Rectal smooth muscle tissue (tissue), 1 donor: ENCODE results near the gene CDH24.
"Not testable (repeated sequence)": the region's sequence is repeated elsewhere in the genome, so short reads cannot be mapped to it uniquely, and the experiment has no call there.

ENCODE experiments used
- H3K27ac ChIP-seq: one replicate; pipeline ENCODE4 v1.7.0; 2013; ENCODE audit warnings: low read depth, low read length, inconsistent platforms
- H3K27me3 ChIP-seq: one replicate; pipeline ENCODE4 v1.7.0; 2013; ENCODE audit warnings: low read length; ENCODE audit not compliant: control insufficient read depth, insufficient read depth
- H3K36me3 ChIP-seq: one replicate; pipeline ENCODE4 v1.7.0; 2013; ENCODE audit warnings: low read length; ENCODE audit not compliant: control insufficient read depth, insufficient read depth
- H3K4me1 ChIP-seq: one replicate; pipeline ENCODE4 v1.7.0; 2013; ENCODE audit warnings: low read length; ENCODE audit not compliant: control insufficient read depth, insufficient read depth
- H3K4me3 ChIP-seq: one replicate; pipeline ENCODE4 v1.7.0; 2013; ENCODE audit warnings: low read length
- H3K9ac ChIP-seq: one replicate; pipeline ENCODE4 v1.7.0; 2013; ENCODE audit warnings: low read length

Gene CDH24

DNA sequence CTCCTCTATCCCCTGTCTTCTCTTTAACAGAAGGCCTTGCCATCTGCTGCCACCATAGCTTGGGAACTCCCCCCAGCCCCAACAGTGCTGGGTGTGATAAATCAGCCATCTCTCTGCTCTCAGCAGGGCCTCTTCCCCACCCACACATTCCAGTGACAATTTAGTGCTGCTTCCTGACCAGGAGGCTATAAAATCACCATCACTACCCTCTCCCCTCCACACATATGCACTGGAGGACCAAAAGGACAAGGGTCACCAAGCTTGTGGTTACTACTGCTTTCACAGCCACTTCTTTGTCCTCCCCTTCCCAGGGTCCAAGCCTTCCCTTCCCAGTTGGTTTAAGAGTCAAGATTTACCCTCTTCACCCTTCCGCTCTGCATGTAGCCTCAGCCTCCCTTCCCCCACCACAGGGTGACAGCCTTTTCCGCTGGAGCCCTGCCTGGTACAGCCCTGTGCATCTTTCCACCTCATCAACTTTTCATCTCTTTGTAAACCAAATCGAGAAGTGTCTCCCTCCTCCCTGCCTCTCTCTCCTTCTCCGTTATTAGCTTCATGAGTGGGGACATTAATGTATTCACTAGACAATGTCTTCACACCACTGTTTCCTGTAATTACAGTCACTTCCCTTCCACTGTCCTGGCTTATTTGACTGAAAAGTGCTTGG lies 32.0 kb downstream of the CDH24 start:
- no peak overlapping the region for H3K4me3 ChIP-seq
- no peak overlapping the region for H3K27ac ChIP-seq
- no peaks in the 10 kb centered on the region for H3K27me3 ChIP-seq
- H3K4me1 ChIP-seq: no peaks in the 10 kb centered on the region
- H3K36me3 ChIP-seq: no peaks in the 10 kb centered on the region
- no peak overlapping the region for H3K9ac ChIP-seq

DNA sequence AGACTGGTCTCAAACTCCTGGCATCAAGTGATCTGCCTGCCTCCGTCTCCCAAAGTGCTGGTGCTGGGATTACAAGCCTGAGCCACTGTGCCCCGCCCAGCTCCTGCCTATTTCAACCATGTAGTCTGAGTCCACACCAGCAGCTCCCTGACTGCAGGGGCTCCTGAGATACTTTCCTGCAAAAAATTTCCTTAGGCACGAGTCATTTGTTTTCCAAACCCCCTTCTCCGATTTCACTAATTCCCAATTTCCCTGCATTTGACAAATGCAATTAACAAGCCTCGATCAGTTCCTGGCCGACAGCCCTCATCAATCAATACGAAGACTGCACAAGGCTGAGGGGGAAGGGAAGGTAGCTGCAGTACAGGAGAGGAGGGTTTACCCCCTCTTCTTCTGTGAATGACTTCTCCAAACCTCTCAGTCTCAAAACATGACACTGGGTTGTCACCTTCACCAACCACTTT lies 32.7 kb downstream of the CDH24 start:
- H3K4me3 ChIP-seq: no peak overlapping the region
- no peak overlapping the region for H3K9ac ChIP-seq
- no peaks in the 10 kb centered on the region for H3K36me3 ChIP-seq
- H3K4me1 ChIP-seq: no peaks in the 10 kb centered on the region
- no peak overlapping the region for H3K27ac ChIP-seq
- no peaks in the 10 kb centered on the region for H3K27me3 ChIP-seq

GRCh38 chr14:23023795-23024152 lies 33.5 kb downstream of the CDH24 start:
- Histone ChIP-seq H3K4me3 (no peak overlapping the region), H3K27ac (no peak overlapping the region), H3K36me3 (no peaks in the 10 kb centered on the region), H3K27me3 (no peaks in the 10 kb centered on the region), H3K4me1 (no peaks in the 10 kb centered on the region), H3K9ac (no peak overlapping the region)

- H3K4me3 ChIP-seq: no peak overlapping the region
- no peak overlapping the region for H3K9ac ChIP-seq
- H3K27me3 ChIP-seq: no peaks in the 10 kb centered on the region
These were observed 34.1 kb downstream of the CDH24 start for GRCh38 chr14:23023022-23023794.

DNA sequence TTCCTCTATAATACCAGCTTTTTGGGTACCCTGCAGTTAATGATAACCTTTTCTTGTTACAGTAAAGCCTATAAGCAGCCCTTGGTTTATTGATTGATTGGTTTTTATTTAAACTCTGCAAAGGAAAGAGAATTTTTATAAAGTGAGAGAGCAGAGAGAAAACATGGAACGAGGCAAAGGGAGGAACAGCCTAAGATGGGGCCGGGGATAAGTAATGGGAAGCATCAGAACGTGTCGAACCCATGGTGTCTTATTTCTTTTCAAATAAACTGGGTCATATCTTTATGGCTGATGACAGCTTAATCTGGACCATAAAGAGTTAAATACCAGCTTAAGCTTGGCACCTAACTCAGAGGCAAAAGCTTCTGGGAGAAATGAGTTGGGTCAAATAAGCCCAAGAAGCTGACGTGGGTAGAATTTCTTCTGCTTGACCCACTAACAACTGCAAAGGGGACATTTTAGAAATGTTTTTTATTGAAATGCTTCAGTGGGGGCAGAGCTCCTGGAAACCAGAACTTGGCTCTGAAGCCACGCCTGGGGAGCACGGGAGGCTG lies 35.4 kb downstream of the CDH24 start:
- no peaks in the 10 kb centered on the region for H3K4me1 ChIP-seq
- no peaks in the 10 kb centered on the region for H3K36me3 ChIP-seq
- H3K27ac ChIP-seq: no peak overlapping the region
- no peaks in the 10 kb centered on the region for H3K27me3 ChIP-seq
- no peak overlapping the region for H3K4me3 ChIP-seq
- no peak overlapping the region for H3K9ac ChIP-seq

More at GRCh38 chr14:23023022-23023794, 34.1 kb downstream of the CDH24 start:
- H3K27ac ChIP-seq: no peak overlapping the region
- H3K36me3 ChIP-seq: no peaks in the 10 kb centered on the region
- no peaks in the 10 kb centered on the region for H3K4me1 ChIP-seq

DNA sequence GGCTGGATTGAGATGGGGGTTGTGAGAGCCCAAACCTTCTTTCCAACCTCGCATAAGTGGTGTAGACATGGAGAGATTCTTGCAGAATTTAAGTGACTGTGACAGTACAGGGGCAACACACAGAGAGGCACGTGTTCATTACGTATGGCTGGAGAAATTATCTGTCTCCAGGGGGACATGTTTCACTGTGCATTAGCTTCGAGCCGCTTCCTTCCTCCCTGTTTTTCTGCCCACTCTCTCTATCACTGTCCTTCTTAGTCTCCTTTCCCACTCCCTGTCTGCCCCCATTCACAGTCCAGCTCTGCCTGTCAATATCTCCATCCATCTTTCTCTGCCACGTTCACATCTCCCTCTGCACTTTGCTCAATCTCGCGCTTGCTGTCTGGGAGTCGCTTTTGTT lies 35.9 kb downstream of the CDH24 start:
- Histone ChIP-seq H3K4me3 (no peak overlapping the region), H3K27me3 (no peaks in the 10 kb centered on the region), H3K9ac (no peak overlapping the region), H3K36me3 (no peaks in the 10 kb centered on the region), H3K27ac (no peak overlapping the region), H3K4me1 (no peaks in the 10 kb centered on the region)

DNA sequence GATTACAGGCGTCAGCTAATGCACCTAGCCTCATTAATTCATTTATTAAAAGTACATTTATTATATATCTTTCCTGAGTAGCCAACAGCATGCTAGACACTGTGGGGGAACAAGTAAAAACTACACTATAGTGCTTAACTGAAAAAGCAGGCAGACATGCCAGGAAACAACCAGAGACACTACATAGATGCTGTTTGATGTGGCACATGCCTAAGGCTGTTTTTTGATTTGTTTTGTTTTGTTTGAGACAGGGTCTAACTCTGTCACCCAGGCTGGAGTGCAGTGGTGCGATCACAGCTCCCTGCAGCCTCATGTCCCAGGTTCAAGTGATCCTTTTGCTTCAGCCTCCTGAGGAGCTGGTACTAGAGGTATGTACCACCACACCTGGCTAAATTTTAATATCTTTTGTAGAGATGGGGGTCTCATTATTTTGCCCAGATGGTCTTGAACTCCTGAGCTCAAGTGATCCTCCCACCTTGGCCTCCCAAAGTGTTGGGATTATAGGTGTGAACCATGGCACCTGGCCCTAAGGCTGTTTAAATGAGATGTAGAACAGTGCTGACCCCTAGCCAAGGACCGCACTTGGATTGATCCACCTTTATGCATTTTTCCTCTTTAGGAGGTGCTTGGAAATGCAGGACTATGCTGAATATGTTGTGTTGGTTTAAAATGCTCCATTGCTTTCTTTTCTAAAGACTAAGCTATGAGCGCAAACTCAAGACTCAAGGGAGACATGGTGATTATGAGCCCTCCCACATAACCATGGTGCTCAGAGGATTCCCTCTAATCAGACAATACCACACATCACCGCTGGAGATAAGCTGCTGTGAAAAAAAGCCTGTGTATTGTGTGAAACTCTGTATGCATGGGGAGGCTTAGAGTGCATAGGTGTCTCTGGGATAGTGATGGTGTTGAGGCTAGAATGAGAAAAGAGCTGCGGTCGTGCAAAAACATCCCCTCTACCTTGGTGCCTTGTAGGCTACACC lies 36.9 kb downstream of the CDH24 start:
- H3K36me3 ChIP-seq: no peaks in the 10 kb centered on the region
- H3K4me3 ChIP-seq: no peak overlapping the region
- no peak overlapping the region for H3K9ac ChIP-seq
- H3K4me1 ChIP-seq: no peaks in the 10 kb centered on the region
- H3K27me3 ChIP-seq: no peaks in the 10 kb centered on the region
- H3K27ac ChIP-seq: no peak overlapping the region

- Histone ChIP-seq H3K4me3 (no peak overlapping the region), H3K27me3 (no peaks in the 10 kb centered on the region), H3K27ac (no peak overlapping the region), H3K36me3 (no peaks in the 10 kb centered on the region), H3K4me1 (no peaks in the 10 kb centered on the region), H3K9ac (no peak overlapping the region)
These were observed 39.2 kb downstream of the CDH24 start for GRCh38 chr14:23018107-23018506.

GRCh38 chr14:23017091-23017490 lies 40.2 kb downstream of the CDH24 start:
- H3K27ac ChIP-seq: no peak overlapping the region
- H3K27me3 ChIP-seq: no peaks in the 10 kb centered on the region
- H3K4me3 ChIP-seq: no peak overlapping the region
- no peak overlapping the region for H3K9ac ChIP-seq
- H3K4me1 ChIP-seq: no peaks in the 10 kb centered on the region
- no peaks in the 10 kb centered on the region for H3K36me3 ChIP-seq

DNA sequence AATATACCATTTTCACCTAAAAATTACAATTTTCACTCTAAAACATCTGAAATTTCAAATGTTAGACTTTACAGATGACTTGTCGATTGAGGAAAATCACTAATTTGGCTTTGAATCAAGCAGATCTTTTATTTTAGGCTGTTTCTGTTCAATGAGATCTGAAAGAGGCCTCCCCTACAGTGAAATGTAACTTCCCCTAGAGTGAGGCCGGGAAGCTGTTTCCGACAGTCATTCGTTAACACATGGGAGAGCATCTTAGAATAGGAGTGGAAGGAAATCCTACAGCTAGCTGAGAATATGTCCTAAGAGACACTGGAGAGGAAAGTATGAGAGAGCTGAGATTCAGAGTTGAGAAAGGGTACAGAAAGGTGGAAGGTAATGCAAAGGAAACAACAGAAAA lies 41.7 kb downstream of the CDH24 start:
- Histone ChIP-seq H3K36me3 (no peaks in the 10 kb centered on the region), H3K4me3 (no peak overlapping the region), H3K27ac (no peak overlapping the region), H3K27me3 (no peaks in the 10 kb centered on the region), H3K9ac (no peak overlapping the region), H3K4me1 (no peaks in the 10 kb centered on the region)

DNA sequence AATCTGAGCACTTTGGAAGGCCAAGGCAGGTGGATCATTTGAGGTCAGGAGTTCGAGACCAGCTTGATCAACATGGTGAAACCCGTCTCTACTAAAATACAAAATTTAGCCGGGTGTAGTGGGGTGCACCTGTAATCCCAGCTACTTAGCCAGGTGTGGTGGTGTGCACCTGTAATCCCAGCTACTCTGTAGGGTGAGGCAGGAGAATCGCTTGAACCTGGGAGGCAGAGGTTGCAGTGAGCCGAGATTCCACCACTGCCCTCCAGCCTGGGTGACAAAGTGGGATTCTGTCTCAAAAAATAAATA lies 43.6 kb downstream of the CDH24 start:
- not testable (repeated sequence) for H3K36me3 ChIP-seq, H3K4me3 ChIP-seq, H3K4me1 ChIP-seq, H3K27ac ChIP-seq, H3K9ac ChIP-seq, H3K27me3 ChIP-seq

GRCh38 chr14:23013054-23013748 lies 44.1 kb downstream of the CDH24 start:
- peaks cover 5% of the 10 kb centered on the region for H3K4me1 ChIP-seq
- no peak overlapping the region for H3K27ac ChIP-seq
- no peaks in the 10 kb centered on the region for H3K27me3 ChIP-seq

More at GRCh38 chr14:23013054-23013748, 44.1 kb downstream of the CDH24 start:
- H3K9ac ChIP-seq: no peak overlapping the region
- H3K36me3 ChIP-seq: no peaks in the 10 kb centered on the region
- H3K4me3 ChIP-seq: no peak overlapping the region
